Measurements from ENCODE around the gene CELF2.

Gene CELF2

DNA sequence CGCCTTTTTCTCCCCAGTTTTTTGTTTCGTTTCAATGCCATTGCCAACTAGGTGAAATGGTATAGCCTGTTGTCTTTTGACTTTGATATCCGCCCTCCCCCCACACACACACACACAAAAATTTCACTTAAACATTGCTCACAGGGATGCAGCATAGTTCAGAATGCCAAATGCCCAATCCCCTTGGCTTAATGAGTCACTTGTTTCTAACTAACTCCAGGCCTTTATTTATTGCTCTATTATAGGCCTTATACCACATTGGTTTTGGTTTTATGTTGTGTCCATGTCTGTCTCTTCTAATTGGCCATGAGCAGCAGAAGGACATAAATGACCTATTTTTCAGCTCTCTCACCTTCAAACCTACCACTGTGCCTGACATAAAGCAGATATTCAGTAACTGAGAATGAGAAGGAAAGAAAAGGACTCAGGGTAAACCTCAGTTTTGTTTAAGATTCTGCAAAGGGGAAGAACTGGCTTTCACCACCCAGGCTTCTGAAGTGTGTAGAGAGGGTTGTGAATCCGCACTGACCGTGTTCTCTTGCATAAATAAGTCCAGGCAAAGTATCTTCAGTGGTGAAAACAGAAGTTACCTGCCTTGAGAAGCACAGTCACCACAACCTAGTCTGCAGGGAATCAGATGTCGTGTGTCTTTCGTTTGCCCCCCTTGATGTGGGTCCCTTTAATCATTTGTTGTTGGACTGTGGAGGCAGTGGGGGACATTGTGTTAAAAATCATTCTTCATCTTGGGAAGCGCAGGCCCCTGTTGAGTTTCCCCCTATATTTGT is 139.8 kb downstream of the CELF2 start:
- TF ChIP-seq SIN3A (IDR thresholded peaks at IDR 0.05; ENCODE audit: borderline replicate concordance, insufficient read depth, low read length) (no peak), TAF1 (IDR thresholded peaks at IDR 0.05; ENCODE audit: borderline replicate concordance, insufficient read depth, low read length) (no peak), FOXP2 (optimal IDR thresholded peaks at IDR 0.05; ENCODE audit: borderline replicate concordance, extremely low read depth, extremely low read length, insufficient read depth) (no peak), POLR2AphosphoS5 (IDR thresholded peaks at IDR 0.05; ENCODE audit: low read depth, low read length) (no peak)
- TF ChIP-seq, protein P1, sequence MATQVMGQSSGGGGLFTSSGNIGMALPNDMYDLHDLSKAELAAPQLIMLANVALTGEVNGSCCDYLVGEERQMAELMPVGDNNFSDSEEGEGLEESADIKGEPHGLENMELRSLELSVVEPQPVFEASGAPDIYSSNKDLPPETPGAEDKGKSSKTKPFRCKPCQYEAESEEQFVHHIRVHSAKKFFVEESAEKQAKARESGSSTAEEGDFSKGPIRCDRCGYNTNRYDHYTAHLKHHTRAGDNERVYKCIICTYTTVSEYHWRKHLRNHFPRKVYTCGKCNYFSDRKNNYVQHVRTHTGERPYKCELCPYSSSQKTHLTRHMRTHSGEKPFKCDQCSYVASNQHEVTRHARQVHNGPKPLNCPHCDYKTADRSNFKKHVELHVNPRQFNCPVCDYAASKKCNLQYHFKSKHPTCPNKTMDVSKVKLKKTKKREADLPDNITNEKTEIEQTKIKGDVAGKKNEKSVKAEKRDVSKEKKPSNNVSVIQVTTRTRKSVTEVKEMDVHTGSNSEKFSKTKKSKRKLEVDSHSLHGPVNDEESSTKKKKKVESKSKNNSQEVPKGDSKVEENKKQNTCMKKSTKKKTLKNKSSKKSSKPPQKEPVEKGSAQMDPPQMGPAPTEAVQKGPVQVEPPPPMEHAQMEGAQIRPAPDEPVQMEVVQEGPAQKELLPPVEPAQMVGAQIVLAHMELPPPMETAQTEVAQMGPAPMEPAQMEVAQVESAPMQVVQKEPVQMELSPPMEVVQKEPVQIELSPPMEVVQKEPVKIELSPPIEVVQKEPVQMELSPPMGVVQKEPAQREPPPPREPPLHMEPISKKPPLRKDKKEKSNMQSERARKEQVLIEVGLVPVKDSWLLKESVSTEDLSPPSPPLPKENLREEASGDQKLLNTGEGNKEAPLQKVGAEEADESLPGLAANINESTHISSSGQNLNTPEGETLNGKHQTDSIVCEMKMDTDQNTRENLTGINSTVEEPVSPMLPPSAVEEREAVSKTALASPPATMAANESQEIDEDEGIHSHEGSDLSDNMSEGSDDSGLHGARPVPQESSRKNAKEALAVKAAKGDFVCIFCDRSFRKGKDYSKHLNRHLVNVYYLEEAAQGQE (IDR thresholded peaks at IDR 0.05; ENCODE audit: insufficient read depth in 1 of 2, low read depth in 2 of 2, low read length in 2 of 2) = no peak

DNA sequence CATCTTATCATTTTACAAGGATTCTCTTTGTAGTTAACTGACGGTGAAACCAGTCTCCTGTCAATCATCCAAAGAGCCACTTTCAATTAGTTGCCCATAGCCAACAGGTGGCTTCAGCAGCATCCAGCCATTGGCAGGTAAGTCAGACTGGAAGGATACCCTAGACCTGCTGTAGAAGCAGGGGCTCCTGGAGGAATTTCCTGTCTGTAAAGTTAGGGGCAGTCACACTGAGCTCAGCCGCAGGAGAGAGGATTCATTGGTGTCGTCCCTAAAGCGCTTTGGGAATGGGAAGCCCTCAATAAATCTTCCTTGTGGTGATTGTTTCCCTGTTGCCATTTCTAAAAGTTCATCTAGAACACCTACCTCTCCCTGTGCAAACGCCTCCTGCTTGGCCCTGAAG is 140.4 kb downstream of the CELF2 start:
- TF ChIP-seq POLR2AphosphoS5 (IDR thresholded peaks at IDR 0.05; ENCODE audit: low read depth, low read length) = no peak
- no peak for TF ChIP-seq FOXP2 (optimal IDR thresholded peaks at IDR 0.05; ENCODE audit: borderline replicate concordance, extremely low read depth, extremely low read length, insufficient read depth)
- TF ChIP-seq TAF1 (IDR thresholded peaks at IDR 0.05; ENCODE audit: borderline replicate concordance, insufficient read depth, low read length) = no peak
- TF ChIP-seq, protein P1 (IDR thresholded peaks at IDR 0.05; ENCODE audit: insufficient read depth in 1 of 2, low read depth in 2 of 2, low read length in 2 of 2) = no peak
- no peak for TF ChIP-seq SIN3A (IDR thresholded peaks at IDR 0.05; ENCODE audit: borderline replicate concordance, insufficient read depth, low read length)

DNA sequence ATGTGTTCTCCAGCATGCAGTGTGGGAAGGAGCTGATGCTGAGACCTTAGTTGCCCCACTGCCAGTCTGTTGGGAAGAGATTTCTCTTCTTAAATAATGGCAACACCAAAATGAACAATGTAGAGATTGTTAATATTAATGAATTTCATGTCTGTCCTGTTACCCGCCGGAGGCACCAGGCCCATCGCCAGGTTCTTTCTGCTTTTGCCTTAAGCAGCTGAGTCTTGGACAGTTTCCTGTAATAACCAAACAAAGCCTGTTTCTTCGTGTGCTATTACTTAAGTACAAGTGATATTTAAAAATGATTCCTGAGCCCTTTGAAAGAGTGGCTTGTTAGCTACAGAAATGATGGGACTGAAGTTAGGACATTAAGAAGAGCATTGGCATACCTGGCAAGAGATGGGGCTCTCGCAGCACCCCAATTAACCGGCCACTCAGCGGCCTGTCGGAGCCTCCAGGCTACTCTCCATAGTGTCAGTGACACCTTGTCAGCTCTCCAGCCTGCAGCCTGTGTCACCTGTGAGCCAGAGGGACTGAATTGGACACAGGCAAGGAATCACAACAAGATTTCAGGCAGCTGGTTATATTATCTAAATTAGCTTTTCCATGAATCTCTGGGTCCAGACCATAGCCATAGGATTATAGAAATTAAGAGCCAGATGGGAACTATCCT is 142.0 kb downstream of the CELF2 start:
- TF ChIP-seq POLR2AphosphoS5 (IDR thresholded peaks at IDR 0.05; ENCODE audit: low read depth, low read length) (no peak), SIN3A (IDR thresholded peaks at IDR 0.05; ENCODE audit: borderline replicate concordance, insufficient read depth, low read length) (no peak), TAF1 (IDR thresholded peaks at IDR 0.05; ENCODE audit: borderline replicate concordance, insufficient read depth, low read length) (no peak), FOXP2 (optimal IDR thresholded peaks at IDR 0.05; ENCODE audit: borderline replicate concordance, extremely low read depth, extremely low read length, insufficient read depth) (no peak)
- TF ChIP-seq, protein P1 (IDR thresholded peaks at IDR 0.05; ENCODE audit: insufficient read depth in 1 of 2, low read depth in 2 of 2, low read length in 2 of 2) = no peak

DNA sequence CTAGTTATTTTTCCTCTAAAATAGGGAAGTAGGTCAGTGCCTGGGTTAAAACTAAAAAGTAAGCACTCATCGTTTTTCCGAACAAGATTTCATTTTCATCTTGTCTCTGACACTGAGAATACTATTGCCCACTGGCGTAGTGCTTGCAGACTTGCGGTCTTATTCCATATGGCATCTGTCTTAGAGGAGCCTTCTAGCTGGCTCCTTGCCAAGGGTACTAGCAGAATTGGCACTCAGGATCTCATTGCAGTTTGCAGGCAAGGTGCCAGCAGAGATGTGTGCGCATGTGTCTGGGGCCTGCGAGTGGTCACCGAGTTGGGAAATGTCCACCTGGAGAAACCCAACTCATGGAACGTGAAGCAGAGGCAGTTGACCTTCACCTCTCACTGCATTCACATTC is 143.4 kb downstream of the CELF2 start:
- no peak for TF ChIP-seq TAF1 (IDR thresholded peaks at IDR 0.05; ENCODE audit: borderline replicate concordance, insufficient read depth, low read length)
- no peak for TF ChIP-seq SIN3A (IDR thresholded peaks at IDR 0.05; ENCODE audit: borderline replicate concordance, insufficient read depth, low read length)
- TF ChIP-seq, protein P1 (IDR thresholded peaks at IDR 0.05; ENCODE audit: insufficient read depth in 1 of 2, low read depth in 2 of 2, low read length in 2 of 2) = no peak
- TF ChIP-seq POLR2AphosphoS5 (IDR thresholded peaks at IDR 0.05; ENCODE audit: low read depth, low read length) = no peak
- no peak for TF ChIP-seq FOXP2 (optimal IDR thresholded peaks at IDR 0.05; ENCODE audit: borderline replicate concordance, extremely low read depth, extremely low read length, insufficient read depth)

All from PFSK-1 (cell line).